LoVo (cell line): ENCODE measurements around the gene AADACL2.

Source experiments
- DNase-seq: peaks from one replicate; pipeline ENCODE4 v3.0.0-alpha.2; 2016; ENCODE audit warnings: low spot score

Gene AADACL2

DNA sequence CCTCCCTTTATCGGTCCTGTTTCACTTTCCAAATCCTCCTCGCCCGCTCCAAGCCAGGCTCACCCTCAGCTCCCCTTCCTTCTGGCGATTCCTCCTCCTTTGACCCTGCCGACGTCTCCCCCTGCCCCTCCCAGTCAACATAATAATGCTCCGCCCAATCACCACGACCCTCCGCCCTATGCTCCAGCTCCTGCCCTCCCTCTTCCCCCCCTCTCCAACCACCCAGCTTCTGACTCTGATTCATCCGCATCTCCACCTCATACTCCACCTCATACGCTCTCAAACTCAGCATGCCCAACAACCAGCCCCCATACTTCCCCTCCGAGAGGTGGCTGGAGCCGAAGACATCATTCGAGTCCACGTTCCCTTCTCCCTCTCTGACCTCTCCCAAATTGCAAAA lies 73.1 kb downstream of the AADACL2 start:
- DNase-seq = no peak
